ENCODE results near the gene TIMMDC1. TPM values are rescaled to one million over a fixed set of nuclear protein-coding genes. Genes with fewer than 3 reads are reported as not detected.
A peak's percentile ranks its signal among the peaks of the same experiment; 100 is the strongest.

TIMMDC1 gene
- total and polyA plus RNA-seq, 2 of the 13 experiments (the other 11 are each of a cell fraction or from before 2014, with no cell fraction given), result 50.0 to 77.8 TPM

DNA sequence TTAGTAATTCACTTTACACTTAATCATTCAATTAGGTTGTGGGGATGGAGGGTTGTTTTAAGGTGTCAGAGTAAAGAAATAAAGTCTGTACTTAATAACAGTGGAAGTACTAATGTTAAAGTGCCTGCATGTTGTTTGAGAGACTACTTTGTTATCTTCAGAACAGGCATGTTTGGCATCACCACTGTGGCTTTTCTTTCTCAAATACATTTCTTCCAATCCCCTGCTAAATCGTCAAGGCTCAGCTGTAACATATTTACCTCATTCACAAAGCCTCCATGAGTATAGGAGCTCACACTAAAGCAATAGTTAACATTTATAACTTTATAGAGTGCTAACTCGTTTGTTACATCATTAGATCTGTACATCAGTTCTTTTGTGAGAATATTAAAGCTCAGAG lies 2.6 kb downstream of the TIMMDC1 start:
- Histone ChIP-seq H2AFZ (ENCODE audit: low read length) (no peak overlapping the region), H3K79me2 (ENCODE audit: insufficient read depth, low read length) (peaks cover 26% of the 10 kb centered on the region), H3K27ac (ENCODE audit: extremely low read length, insufficient read depth, low read length) (no peak overlapping the region), H3K4me2 (ENCODE audit: low read depth, low read length) (peak overlapping the region; percentile 78), H4K20me1 (ENCODE audit: insufficient read depth, low read length) (no peaks in the 10 kb centered on the region), H3K4me1 (ENCODE audit: insufficient read depth, low read length) (peaks cover 31% of the 10 kb centered on the region), H3K9ac (ENCODE audit: insufficient read depth, low read depth, low read length) (no peak overlapping the region; the same call in 1 of the 2 replicates), H3K27me3 (ENCODE audit: control insufficient read depth in 1 of 2, insufficient read depth in 2 of 2, low read length in 2 of 2) (no peaks in the 10 kb centered on the region; a peak in 1 of 5 replicates), H3K9me3 (ENCODE audit: low read length) (no peaks in the 10 kb centered on the region), H3K36me3 (replicated peaks in 1 of 2; ENCODE audit: control insufficient read depth in 1 of 2, insufficient read depth in 2 of 2, low read length in 2 of 2) (peaks cover 0 to 10% of the 10 kb centered on the region in 2 experiments; a peak in 3 of 5 replicates), H3K4me3 (replicated peaks in 1 of 3; ENCODE audit: insufficient read depth in 1 of 3, low read depth in 2 of 3, low read length in 3 of 3) (no peak overlapping the region; a peak in 1 of 6 replicates)
- POLR2A ChIA-PET, result interaction anchor here (5.4 kb wide), 1 partner anchor 36 kb away, joined by 80 read pairs; the partner anchor contains the start of gene TMEM39A
- 60% methylated on average over 2 of the region's 2 CpGs for WGBS (ENCODE audit: low lambda C conversion rate)
- TF ChIP-seq, protein P1, sequence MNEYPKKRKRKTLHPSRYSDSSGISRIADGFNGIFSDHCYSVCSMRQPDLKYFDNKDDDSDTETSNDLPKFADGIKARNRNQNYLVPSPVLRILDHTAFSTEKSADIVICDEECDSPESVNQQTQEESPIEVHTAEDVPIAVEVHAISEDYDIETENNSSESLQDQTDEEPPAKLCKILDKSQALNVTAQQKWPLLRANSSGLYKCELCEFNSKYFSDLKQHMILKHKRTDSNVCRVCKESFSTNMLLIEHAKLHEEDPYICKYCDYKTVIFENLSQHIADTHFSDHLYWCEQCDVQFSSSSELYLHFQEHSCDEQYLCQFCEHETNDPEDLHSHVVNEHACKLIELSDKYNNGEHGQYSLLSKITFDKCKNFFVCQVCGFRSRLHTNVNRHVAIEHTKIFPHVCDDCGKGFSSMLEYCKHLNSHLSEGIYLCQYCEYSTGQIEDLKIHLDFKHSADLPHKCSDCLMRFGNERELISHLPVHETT (CRISPR knock-in tag; conservative IDR thresholded peaks at IDR 0.05), result no peak
- TF ChIP-seq, protein P2, sequence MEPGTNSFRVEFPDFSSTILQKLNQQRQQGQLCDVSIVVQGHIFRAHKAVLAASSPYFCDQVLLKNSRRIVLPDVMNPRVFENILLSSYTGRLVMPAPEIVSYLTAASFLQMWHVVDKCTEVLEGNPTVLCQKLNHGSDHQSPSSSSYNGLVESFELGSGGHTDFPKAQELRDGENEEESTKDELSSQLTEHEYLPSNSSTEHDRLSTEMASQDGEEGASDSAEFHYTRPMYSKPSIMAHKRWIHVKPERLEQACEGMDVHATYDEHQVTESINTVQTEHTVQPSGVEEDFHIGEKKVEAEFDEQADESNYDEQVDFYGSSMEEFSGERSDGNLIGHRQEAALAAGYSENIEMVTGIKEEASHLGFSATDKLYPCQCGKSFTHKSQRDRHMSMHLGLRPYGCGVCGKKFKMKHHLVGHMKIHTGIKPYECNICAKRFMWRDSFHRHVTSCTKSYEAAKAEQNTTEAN (CRISPR knock-in tag; conservative IDR thresholded peaks at IDR 0.05), result no peak
- intact Hi-C loops (cut with micrococcal nuclease; ENCODE audit: unreplicated experiment) (no loop called here), in situ Hi-C loops (cut with HindIII; ENCODE audit: extremely low pct_ligation_motif_present, low pct_unique_long_range_greater_than_20kb) (no loop called here)
- CTCF ChIA-PET (ENCODE audit: low intra/inter-chr PET ratio, low total read pairs), result no interaction called here
- BruUV-seq (replicated peaks), result no TSS peak
- DNase-seq (ENCODE audit: low spot score), result no peak
- no peak for FAIRE-seq
- no peak for ATAC-seq

DNA sequence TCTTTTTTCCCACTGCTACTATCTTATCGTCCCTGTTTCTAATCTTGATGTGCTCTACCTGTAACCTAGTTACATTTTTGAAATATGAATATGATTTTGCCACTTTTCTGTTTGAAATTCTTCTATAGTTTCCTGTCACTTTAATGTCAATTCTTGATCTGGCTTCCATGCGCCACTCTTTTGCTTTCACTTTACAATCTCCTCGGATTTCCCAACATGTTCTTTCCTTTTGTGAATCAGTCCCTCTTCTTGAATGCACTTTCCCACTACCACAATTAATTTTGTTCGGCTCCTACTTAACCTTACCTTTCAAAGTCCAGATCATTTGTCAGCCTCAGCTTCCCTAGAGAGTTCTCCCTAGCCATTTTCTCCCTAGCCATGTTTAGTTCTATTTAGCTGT lies 8.3 kb downstream of the TIMMDC1 start:
- CTCF ChIA-PET (ENCODE audit: low intra/inter-chr PET ratio, low total read pairs), result no interaction called here
- WGBS (ENCODE audit: low lambda C conversion rate), result 96% methylated on average over 4 of the region's 4 CpGs
- H3K4me1 ChIP-seq (ENCODE audit: insufficient read depth, low read length), result peaks cover 10% of the 10 kb centered on the region
- H3K4me2 ChIP-seq (ENCODE audit: low read depth, low read length), result no peak overlapping the region
- no peak overlapping the region for H3K4me3 ChIP-seq (replicated peaks in 1 of 3; ENCODE audit: insufficient read depth in 1 of 3, low read depth in 2 of 3, low read length in 3 of 3)
- in situ Hi-C loops (cut with HindIII; ENCODE audit: extremely low pct_ligation_motif_present, low pct_unique_long_range_greater_than_20kb) (no loop called here), intact Hi-C loops (cut with micrococcal nuclease; ENCODE audit: unreplicated experiment) (no loop called here)
- no peaks in the 10 kb centered on the region for H3K27me3 ChIP-seq (ENCODE audit: control insufficient read depth in 1 of 2, insufficient read depth in 2 of 2, low read length in 2 of 2)
- DNase-seq (ENCODE audit: low spot score) (no peak), FAIRE-seq (no peak), ATAC-seq (no peak)
- H2AFZ ChIP-seq (ENCODE audit: low read length), result no peak overlapping the region
- H4K20me1 ChIP-seq (ENCODE audit: insufficient read depth, low read length), result no peaks in the 10 kb centered on the region
- no peak overlapping the region for H3K27ac ChIP-seq (ENCODE audit: extremely low read length, insufficient read depth, low read length)
- POLR2A ChIA-PET, result interaction anchor here (1.0 kb wide), 1 partner anchor 9 kb away, joined by 3 read pairs; the partner anchor contains the start of gene TIMMDC1
- H3K79me2 ChIP-seq (ENCODE audit: insufficient read depth, low read length), result no peaks in the 10 kb centered on the region
- no peaks in the 10 kb centered on the region for H3K9me3 ChIP-seq (ENCODE audit: low read length)
- no peak overlapping the region for H3K9ac ChIP-seq (ENCODE audit: insufficient read depth, low read depth, low read length)
- peaks cover 2 to 32% of the 10 kb centered on the region in 2 experiments; a peak in 4 of 5 replicates for H3K36me3 ChIP-seq (replicated peaks in 1 of 2; ENCODE audit: control insufficient read depth in 1 of 2, insufficient read depth in 2 of 2, low read length in 2 of 2)
- BruUV-seq (replicated peaks), result no TSS peak
- TF ChIP-seq SRY (CRISPR knock-in tag; IDR thresholded peaks at IDR 0.05), result no peak
- TF ChIP-seq NRL (CRISPR knock-in tag; IDR thresholded peaks at IDR 0.05; ENCODE audit: borderline replicate concordance), result no peak
- no peak for TF ChIP-seq TMF1 (CRISPR knock-in tag; IDR thresholded peaks at IDR 0.05; ENCODE audit: low read depth)
- TF ChIP-seq, protein P3, sequence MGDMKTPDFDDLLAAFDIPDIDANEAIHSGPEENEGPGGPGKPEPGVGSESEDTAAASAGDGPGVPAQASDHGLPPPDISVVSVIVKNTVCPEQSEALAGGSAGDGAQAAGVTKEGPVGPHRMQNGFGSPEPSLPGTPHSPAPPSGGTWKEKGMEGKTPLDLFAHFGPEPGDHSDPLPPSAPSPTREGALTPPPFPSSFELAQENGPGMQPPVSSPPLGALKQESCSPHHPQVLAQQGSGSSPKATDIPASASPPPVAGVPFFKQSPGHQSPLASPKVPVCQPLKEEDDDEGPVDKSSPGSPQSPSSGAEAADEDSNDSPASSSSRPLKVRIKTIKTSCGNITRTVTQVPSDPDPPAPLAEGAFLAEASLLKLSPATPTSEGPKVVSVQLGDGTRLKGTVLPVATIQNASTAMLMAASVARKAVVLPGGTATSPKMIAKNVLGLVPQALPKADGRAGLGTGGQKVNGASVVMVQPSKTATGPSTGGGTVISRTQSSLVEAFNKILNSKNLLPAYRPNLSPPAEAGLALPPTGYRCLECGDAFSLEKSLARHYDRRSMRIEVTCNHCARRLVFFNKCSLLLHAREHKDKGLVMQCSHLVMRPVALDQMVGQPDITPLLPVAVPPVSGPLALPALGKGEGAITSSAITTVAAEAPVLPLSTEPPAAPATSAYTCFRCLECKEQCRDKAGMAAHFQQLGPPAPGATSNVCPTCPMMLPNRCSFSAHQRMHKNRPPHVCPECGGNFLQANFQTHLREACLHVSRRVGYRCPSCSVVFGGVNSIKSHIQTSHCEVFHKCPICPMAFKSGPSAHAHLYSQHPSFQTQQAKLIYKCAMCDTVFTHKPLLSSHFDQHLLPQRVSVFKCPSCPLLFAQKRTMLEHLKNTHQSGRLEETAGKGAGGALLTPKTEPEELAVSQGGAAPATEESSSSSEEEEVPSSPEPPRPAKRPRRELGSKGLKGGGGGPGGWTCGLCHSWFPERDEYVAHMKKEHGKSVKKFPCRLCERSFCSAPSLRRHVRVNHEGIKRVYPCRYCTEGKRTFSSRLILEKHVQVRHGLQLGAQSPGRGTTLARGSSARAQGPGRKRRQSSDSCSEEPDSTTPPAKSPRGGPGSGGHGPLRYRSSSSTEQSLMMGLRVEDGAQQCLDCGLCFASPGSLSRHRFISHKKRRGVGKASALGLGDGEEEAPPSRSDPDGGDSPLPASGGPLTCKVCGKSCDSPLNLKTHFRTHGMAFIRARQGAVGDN (CRISPR knock-in tag; IDR thresholded peaks at IDR 0.05), result no peak
- no peak for TF ChIP-seq CCAR2 (optimal IDR thresholded peaks at IDR 0.05; ENCODE audit: low read depth, low read length)
- TF ChIP-seq BRCA1 (CRISPR knock-in tag; IDR thresholded peaks at IDR 0.05), result no peak
- TF ChIP-seq, protein P4, sequence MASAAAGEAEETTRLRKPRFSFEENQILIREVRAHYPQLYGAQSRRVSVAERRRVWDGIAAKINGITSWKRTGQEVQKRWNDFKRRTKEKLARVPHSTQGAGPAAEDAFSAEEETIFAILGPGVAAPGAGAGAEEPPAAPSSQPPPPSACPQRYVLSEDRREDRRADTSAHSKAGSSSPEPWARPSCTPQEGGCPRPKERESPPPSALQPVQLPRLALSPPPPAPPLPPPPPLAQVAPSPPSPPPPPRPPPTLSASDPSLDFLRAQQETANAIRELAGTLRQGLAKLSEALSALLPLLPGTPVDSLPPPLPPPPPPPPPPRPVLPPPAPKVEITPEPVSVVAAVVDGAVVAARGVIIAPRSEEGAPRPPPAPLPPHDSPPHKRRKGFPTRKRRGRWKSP (CRISPR knock-in tag; IDR thresholded peaks at IDR 0.05), result no peak
- TF ChIP-seq ZNF83 (CRISPR knock-in tag; IDR thresholded peaks at IDR 0.05; ENCODE audit: borderline replicate concordance), result no peak

Measured in HepG2 (cell line).